HG03097 (cell line): ENCODE measurements around the gene EIF3A.
"Not testable (repeated sequence)": the region's sequence is repeated elsewhere in the genome, so short reads cannot be mapped to it uniquely, and the experiment has no call there.

ENCODE experiments used
- ATAC-seq: cut with Tn5 transposase; IDR thresholded peaks from one replicate; pipeline ENCODE4 v1.9.1; 2021; ENCODE audit not compliant: unreplicated experiment, low FRiP score

Gene EIF3A

DNA sequence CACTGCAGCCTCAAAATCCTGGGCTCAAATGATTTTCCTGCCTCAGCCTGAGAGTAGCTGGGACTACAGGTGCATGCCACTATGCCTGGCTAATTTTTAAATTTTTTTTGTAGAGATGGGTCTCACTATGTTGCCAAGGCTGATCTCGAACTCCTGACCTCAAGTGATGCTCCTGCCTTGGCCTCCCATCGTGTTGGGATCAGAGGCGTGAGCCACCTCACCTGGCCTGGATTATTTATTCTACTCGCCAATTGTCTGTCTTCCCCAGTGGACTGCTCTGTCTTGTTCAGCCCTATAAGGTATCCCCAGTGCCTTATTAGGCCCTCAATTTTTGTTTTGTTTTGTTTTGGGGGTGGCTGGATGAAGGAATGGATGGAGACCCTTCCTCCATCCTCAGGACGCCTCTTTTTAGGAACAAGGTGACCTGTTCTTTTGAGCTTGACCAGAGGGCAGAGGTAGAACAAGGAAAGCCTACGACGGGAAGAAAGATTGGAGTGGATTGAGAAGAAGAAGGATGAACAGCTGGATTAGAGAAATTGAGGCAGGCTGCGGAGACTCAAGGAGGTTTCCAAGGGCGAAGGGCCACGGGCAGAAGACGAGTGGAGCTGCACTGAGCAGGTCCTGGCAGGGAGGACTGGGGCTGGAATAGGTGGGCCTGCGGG, 22.8 kb upstream of the EIF3A start:
- peak; percentile 7 for ATAC-seq

DNA sequence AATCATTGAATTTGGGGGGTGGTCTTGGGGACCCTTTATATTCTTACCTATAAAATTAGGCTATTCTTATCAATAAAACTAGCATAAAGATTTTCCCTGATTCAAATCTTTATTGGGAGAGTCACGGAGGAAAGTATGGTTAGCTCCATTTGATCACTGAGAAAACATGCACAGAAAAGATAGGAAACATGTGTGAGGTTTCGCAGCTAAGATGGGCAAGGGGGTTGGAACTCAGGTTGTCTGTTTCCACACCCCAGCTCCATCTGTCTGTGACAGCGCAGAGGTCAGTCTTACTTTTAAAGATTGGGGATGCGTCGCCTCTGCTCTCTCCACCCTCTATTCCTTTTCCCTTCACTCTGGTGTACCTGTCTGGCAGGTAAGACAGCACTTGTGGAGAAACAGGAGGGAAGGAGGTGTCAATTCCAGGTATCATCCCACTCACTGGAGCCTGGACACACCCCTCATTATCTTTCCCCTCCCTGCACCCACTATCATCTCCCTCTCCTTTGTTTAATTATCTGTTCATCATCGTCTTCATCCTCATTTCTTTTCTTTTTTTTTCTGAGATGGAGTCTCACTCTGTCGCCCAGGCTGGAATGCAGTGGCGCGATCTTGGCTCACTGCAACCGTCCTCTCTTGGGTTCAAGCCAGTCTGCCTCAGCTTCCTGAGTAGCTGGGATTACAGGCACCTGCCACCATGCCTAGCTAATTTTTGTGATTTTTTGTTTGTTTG, 20.9 kb upstream of the EIF3A start:
- no peak for ATAC-seq

DNA sequence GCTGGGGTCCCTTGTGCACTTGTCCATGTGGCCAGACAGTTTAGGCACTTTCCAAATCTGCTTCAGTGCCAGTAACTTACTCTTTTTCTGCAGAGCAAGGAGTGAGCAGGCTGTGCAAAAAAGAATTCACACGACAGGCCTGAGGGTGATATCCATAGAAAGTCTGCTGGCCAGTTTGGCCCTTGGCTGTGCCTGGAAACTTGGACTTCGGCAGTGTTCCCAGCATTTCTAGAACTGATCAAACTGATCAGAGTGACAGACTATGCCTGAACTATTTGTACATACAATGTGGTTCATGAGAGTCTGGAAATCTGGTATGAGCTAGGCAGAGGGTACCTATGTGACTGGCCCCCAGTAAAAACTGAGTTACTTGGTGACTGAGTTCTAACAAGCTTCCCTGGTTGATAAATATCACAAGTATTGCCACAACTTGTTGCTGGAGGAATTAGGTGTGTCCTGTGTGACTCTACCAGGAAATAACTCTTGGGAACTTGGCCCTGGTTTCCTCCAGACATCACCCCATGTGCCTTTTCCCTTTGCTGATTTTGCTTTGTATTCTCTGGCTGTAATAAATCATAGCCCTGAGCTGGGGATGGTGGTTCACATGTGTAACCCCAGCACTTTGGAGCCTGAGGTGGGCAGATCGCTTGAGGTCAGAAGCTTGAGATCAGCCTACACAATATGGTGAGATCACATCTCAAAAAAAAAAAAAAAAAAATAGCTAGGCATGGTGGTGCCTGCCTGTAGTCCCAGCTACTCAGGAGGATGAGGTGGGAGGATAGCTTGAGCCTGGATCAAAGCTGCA, 20.0 kb upstream of the EIF3A start:
- ATAC-seq: no peak

GRCh38 chr10:119098576-119098975, 18.0 kb upstream of the EIF3A start:
- ATAC-seq: no peak

DNA sequence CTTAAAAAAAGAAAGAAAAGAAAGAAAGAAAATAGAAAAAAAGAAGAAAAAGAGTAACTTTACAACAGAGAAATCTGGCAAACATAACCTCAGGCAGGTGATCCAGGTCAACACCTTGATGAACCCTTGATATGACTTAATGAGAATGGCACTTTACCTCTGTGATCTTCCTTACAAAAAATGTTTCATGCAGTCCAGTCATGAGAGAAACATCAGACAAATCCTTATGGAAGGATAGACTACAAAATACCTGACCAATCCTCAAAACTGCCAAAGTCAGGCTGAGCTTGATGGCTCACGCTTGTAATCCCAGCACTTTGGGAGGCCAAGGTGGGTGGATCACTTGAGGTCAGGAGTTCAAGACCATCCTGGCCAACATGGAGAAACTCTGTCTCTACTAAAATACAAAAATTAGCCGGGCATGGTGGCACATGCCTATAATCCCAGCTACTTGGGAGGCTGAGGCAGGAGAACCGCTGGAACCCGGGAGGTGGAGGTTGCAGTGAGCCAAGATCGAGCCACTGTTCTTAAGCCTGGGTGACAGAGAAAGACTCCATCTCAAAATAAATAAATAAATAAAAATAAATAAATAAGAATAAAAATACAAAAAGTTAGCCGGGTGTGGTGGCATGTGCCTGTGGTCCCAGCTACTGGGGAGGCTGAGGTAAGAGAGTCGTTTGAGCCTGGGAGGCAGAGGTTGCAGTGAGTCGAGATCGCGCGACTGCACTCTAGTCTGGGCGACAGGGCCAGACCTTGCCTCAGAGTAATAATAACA, 16.2 kb upstream of the EIF3A start:
- ATAC-seq: not testable (repeated sequence)

GRCh38 chr10:119095640-119096039, 15.0 kb upstream of the EIF3A start:
- ATAC-seq: no peak

- no peak for ATAC-seq
Measured at GRCh38 chr10:119090968-119091367, 10.4 kb upstream of the EIF3A start.

DNA sequence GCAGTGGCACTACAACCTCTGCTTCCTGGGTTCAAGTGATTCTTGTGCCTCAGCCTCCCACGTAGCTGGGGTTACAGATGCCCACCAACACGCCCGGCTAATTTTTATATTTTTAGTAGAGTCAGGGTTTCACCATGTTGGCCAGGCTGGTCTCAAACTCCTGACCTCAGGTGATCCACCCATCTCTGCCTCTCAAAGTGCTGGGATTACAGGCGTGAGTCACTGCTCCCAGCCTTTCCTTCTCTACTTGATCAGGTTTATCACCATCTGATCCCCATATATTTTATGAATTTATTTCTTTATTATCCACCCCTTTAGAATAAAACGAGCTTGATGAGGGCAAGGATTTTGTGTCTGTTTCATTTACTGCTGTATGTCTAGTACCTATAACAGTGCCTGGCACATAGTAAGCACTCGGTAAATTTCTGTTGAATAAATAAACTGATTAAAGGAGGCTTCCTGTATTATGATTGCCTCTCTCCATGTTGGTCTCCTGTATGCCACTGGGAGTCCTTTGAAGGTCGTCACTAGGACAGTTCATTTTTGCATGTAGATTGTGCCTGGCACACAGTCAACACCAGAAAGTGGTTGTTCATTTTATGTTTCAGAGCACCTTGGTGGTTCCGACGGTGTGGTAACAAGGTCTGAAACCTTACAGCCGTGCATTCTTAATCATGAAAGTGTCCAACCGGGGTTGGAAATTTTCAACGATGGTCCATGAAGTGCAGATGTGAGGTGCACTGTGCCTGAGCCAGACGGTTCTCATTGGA, 9.6 kb upstream of the EIF3A start:
- ATAC-seq: no peak

DNA sequence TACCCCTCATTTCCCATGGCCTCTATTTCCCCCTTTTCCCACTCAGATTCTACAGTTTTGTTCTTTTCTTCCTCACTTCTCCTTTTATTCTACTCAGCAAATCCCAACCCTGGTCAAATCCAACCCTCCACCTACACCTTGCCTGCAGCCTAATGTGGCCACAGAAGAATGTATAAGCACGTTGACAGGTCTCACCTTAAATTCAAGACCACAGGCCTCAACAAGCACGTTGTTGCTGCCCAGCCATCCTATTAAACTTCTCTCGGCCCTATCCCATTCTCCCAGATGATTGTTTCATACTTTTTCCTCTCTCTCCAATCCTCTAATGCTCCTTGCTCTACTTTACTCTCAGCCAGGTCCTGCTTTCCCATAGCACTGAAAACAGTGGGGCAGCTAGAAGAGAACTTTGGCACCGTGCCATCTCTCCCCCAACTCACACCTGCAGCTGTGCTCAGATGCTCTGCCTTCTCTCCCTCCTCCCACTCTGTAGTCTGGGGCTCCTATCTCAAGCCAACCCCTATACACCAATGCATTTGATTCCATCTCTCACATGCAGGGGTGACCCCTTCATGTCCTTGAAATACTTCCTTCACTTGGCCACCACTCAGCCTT, 6.8 kb upstream of the EIF3A start:
- ATAC-seq: no peak

- ATAC-seq: no peak
Measured at GRCh38 chr10:119084896-119085295, 4.3 kb upstream of the EIF3A start.

GRCh38 chr10:119079599-119080520, 757 bp downstream of the EIF3A start:
- peak; percentile 43 for ATAC-seq

- no peak for ATAC-seq
Measured at GRCh38 chr10:119078422-119079179, 2.0 kb downstream of the EIF3A start.

DNA sequence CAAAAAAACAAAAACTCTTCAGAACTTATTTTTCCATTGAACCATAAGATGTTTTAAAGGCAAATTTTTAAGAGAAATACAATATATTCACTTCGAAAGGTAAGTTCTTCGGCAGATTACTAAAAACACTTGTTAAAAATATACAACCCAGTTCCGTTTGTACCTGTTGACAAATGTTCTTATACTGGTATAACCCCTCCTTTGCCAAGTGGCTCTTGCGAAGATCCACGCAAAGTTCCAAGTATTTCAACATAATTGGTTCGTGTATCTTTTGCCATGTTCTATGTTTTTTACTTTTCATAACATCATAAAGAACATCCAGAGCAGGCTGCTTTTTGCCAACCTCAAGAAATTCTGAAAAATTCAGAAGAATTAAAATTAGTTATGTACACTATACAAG, 7.0 kb downstream of the EIF3A start:
- no peak for ATAC-seq

- ATAC-seq: no peak
Measured at GRCh38 chr10:119070395-119071165, 10.0 kb downstream of the EIF3A start.

DNA sequence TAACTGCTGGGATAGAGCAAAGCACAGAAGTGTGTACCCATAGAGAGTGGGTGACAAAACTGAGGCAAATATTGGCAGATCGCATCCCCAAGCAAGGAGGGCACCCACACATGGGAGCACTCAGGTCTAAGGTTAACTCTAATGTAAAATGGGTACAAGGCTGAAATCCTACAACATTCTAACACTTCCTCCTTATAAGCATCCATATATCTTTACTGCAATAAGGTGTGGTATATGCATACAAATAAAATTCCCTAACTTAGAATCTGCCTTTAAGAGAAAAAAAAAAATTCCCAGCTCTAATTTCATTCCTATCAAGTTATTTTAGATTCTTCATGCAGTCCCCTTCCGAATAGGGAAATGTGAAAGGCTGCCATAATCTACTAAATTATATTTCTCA, 18.7 kb downstream of the EIF3A start:
- no peak for ATAC-seq

GRCh38 chr10:119061352-119061751, 19.3 kb downstream of the EIF3A start:
- no peak for ATAC-seq

DNA sequence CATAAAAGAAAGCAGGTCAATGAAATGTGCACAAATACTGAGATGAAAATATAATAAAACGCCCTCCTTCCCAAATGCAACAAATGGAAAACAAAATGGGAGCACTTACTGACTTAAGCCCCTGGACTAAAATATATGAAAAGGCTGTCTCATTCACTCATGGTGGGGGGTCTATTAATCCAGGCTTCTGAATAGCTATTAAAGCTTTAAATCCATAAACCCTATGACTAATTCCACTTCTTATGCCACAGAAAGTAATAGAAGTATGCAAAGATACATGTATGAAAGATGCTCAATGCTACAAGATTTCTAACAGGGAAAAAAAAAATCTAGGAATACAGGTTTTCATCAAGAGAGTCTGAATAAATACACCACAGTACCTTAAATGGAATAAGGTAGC, 20.5 kb downstream of the EIF3A start:
- no peak for ATAC-seq
